Motor neuron (in vitro differentiated cells): ENCODE data around the gene GLP2R. TPM values are rescaled to one million over a fixed set of nuclear protein-coding genes. Genes with fewer than 3 reads are reported as not detected.
"Not testable (repeated sequence)": the region's sequence is repeated elsewhere in the genome, so short reads cannot be mapped to it uniquely, and the experiment has no call there.

Experiments
- ATAC-seq, 8 experiments: fragments of 200-7000 bp; cut with Tn5 transposase; replicated peaks in 6 of 8; 2 replicates each; pipeline ENCODE4 v1.8.0; 2021; ENCODE audit warnings: mild to moderate bottlenecking in 8 of 8, moderate library complexity in 8 of 8
- H3K27ac ChIP-seq, 2 donors: fragments of 250-450 bp; sonication (Bioruptor Pico); 2 replicates each; pipeline ENCODE4 v1.9.0; 2021; ENCODE audit warnings: antibody characterized with exemption in 2 of 2, mild to moderate bottlenecking in 2 of 2, moderate library complexity in 1 of 2
- H3K4me1 ChIP-seq, 2 donors: fragments of 250-450 bp; sonication (Bioruptor Pico); replicated peaks in 1 of 2; 2 replicates each; pipeline ENCODE4 v1.6.1; 2021; ENCODE audit warnings: antibody characterized with exemption in 2 of 2, mild to moderate bottlenecking in 2 of 2, moderate library complexity in 1 of 2
- H3K4me3 ChIP-seq, 5 donors: fragments of 250-450 bp; sonication (Bioruptor Pico); 2 replicates each; pipeline ENCODE4 v1.9.0; 2021; ENCODE audit warnings: antibody characterized with exemption in 5 of 5, mild to moderate bottlenecking in 5 of 5, moderate library complexity in 4 of 5
- WGBS, 10 experiments: fragments of 450-650 bp; shearing (Covaris generic); methylation state at CpG; one replicate each; pipeline ENCODE4 v1.0.0; 2022; 5-methylcytosine and 5-hydroxymethylcytosine counted together
- in situ Hi-C, 9 experiments: fragments of 400-800 bp; cut with MboI; loops; one replicate each; pipeline ENCODE4 v1.15.0; 2021; ENCODE audit warnings: low sequenced_read_pairs in 9 of 9, low pct_unique_long_range_greater_than_20kb in 2 of 9; ENCODE audit not compliant: unreplicated experiment in 9 of 9
- total RNA-seq, 8 experiments: library from RNA; unstranded; fragments of 300-600 nt; gene quantifications; 2 replicates each; pipeline versions ENCODE4 v1.2.3 to v1.2.4, GENCODE V29; 2022

Gene GLP2R
- total RNA-seq, 8 experiments from 2014 or later = 0.09 to 0.52 (median 0.14) TPM; not detected in 2

- ATAC-seq = no peak
These were observed 82.9 kb downstream of the GLP2R start for GRCh38 chr17:9908649-9909042.

GRCh38 chr17:9911089-9911488 is 85.4 kb downstream of the GLP2R start:
- H3K4me3 ChIP-seq = no peak overlapping the region
- no peak for ATAC-seq
- 94 to 100% methylated on average over 3 of the region's 12 CpGs; no CpG with 5 or more reads in 8 of the 10 experiments for WGBS, 10 experiments
- in situ Hi-C loops = loop anchor here in 4 of 9 experiments (25.0 kb wide), 1 partner anchor 701 kb away; no protein-coding TSS in a partner anchor
- H3K27ac ChIP-seq = no peak overlapping the region
- H3K4me1 ChIP-seq = peaks cover 0 to 10% of the 10 kb centered on the region in 2 donors

More at GRCh38 chr17:9908649-9909042, 82.9 kb downstream of the GLP2R start:
- H3K4me3 ChIP-seq = no peak overlapping the region
- H3K27ac ChIP-seq = no peak overlapping the region
- H3K4me1 ChIP-seq = peaks cover 0 to 10% of the 10 kb centered on the region in 2 donors
- in situ Hi-C loops = loop anchor here in 4 of 9 experiments (25.0 kb wide), 1 partner anchor 704 kb away; no protein-coding TSS in a partner anchor
- 40 to 80% (median 60%) methylated on average over 1 to 3 of the region's 7 CpGs; no CpG with 5 or more reads in 5 of the 10 experiments for WGBS, 10 experiments

GRCh38 chr17:9912121-9913099 is 86.7 kb downstream of the GLP2R start:
- in situ Hi-C loops = loop anchor here in 4 of 9 experiments (25.0 kb wide), 1 partner anchor 700 kb away; no protein-coding TSS in a partner anchor
- 5 to 91% (median 85%) methylated on average over 3 to 17 of the region's 18 CpGs for WGBS, 10 experiments
- no peak overlapping the region for H3K27ac ChIP-seq

GRCh38 chr17:9913476-9913875 is 87.8 kb downstream of the GLP2R start:
- ATAC-seq = peak in 1 of 8 experiments; percentile 54
- no peak overlapping the region for H3K4me3 ChIP-seq
- no peak overlapping the region for H3K27ac ChIP-seq
- 67 to 86% methylated on average over 4 of the region's 5 CpGs; no CpG with 5 or more reads in 8 of the 10 experiments for WGBS, 10 experiments
- in situ Hi-C loops = loop anchor here in 4 of 9 experiments (25.0 kb wide), 1 partner anchor 699 kb away; no protein-coding TSS in a partner anchor
- peaks cover 0 to 3% of the 10 kb centered on the region in 2 donors for H3K4me1 ChIP-seq

More at GRCh38 chr17:9912121-9913099, 86.7 kb downstream of the GLP2R start:
- ATAC-seq = peak in 3 of 8 experiments; percentile 38 to 48 (median 39)
- no peak overlapping the region for H3K4me3 ChIP-seq
- H3K4me1 ChIP-seq = peaks cover 0 to 10% of the 10 kb centered on the region in 2 donors

- Histone ChIP-seq H3K4me1 (no peaks in the 10 kb centered on the region), H3K4me3 (no peak overlapping the region), H3K27ac (no peak overlapping the region)
- ATAC-seq = no peak
- 70 to 92% (median 80%) methylated on average over 1 to 3 of the region's 8 CpGs; no CpG with 5 or more reads in 7 of the 10 experiments for WGBS, 10 experiments
- in situ Hi-C loops = loop anchor here in 4 of 9 experiments (25.0 kb wide), 1 partner anchor 696 kb away; no protein-coding TSS in a partner anchor
These were observed 90.4 kb downstream of the GLP2R start for GRCh38 chr17:9916108-9916507.

GRCh38 chr17:9917131-9917530 is 91.4 kb downstream of the GLP2R start:
- Histone ChIP-seq H3K27ac (no peak overlapping the region), H3K4me1 (no peaks in the 10 kb centered on the region), H3K4me3 (no peak overlapping the region)
- ATAC-seq = no peak
- in situ Hi-C loops = loop anchor here in 4 of 9 experiments (25.0 kb wide), 1 partner anchor 695 kb away; no protein-coding TSS in a partner anchor
- WGBS, 10 experiments = 83% methylated on average over 8 of the region's 13 CpGs; no CpG with 5 or more reads in 9 of the 10 experiments

GRCh38 chr17:9917801-9918200 is 92.1 kb downstream of the GLP2R start:
- Histone ChIP-seq H3K4me3 (no peak overlapping the region), H3K4me1 (no peaks in the 10 kb centered on the region), H3K27ac (no peak overlapping the region)
- in situ Hi-C loops = loop anchor here in 4 of 9 experiments (25.0 kb wide), 1 partner anchor 694 kb away; no protein-coding TSS in a partner anchor
- 30 to 100% (median 76%) methylated on average over 1 to 17 of the region's 19 CpGs; no CpG with 5 or more reads in 3 of the 10 experiments for WGBS, 10 experiments
- no peak for ATAC-seq

- in situ Hi-C loops = loop anchor here in 4 of 9 experiments (25.0 kb wide), 1 partner anchor 694 kb away; no protein-coding TSS in a partner anchor
- ATAC-seq = no peak
- Histone ChIP-seq H3K4me3 (no peak overlapping the region), H3K27ac (no peak overlapping the region), H3K4me1 (no peaks in the 10 kb centered on the region)
- WGBS, 10 experiments = 72 to 100% (median 88%) methylated on average over 2 to 6 of the region's 8 CpGs; no CpG with 5 or more reads in 3 of the 10 experiments
These were observed 92.6 kb downstream of the GLP2R start for GRCh38 chr17:9918352-9918751.

GRCh38 chr17:9918804-9919352 is 93.2 kb downstream of the GLP2R start:
- no peak for ATAC-seq
- in situ Hi-C loops = loop anchor here in 4 of 9 experiments (25.0 kb wide), 1 partner anchor 693 kb away; no protein-coding TSS in a partner anchor
- 54 to 100% (median 93%) methylated on average over 1 to 2 of the region's 5 CpGs; no CpG with 5 or more reads in 6 of the 10 experiments for WGBS, 10 experiments
- no peak overlapping the region for H3K4me3 ChIP-seq
- H3K4me1 ChIP-seq = no peaks in the 10 kb centered on the region
- H3K27ac ChIP-seq = no peak overlapping the region

GRCh38 chr17:9921216-9921615 is 95.5 kb downstream of the GLP2R start:
- in situ Hi-C loops = loop anchor here in 7 of 9 experiments (10.0 to 25.0 kb wide), 2 partner anchors 691 to 694 kb away; no protein-coding TSS in a partner anchor
- not testable (repeated sequence) for H3K4me1 ChIP-seq, ATAC-seq, H3K4me3 ChIP-seq, H3K27ac ChIP-seq
- 80 to 100% (median 92%) methylated on average over 1 to 5 of the region's 13 CpGs; no CpG with 5 or more reads in 4 of the 10 experiments for WGBS, 10 experiments

- peaks cover 3% of the 10 kb centered on the region in 2 donors for H3K4me1 ChIP-seq
- ATAC-seq = no peak
- 85 to 96% (median 92%) methylated on average over 5 to 14 of the region's 14 CpGs for WGBS, 10 experiments
- in situ Hi-C loops = loop anchor here in 7 of 9 experiments (10.0 to 25.0 kb wide), 2 partner anchors 690 to 693 kb away; no protein-coding TSS in a partner anchor
- H3K27ac ChIP-seq = no peak overlapping the region
- H3K4me3 ChIP-seq = no peak overlapping the region
These were observed 96.5 kb downstream of the GLP2R start for GRCh38 chr17:9922012-9922848.
